Mucosa of stomach (tissue), 1 donor: ENCODE measurements around the gene PPIL6.

Source experiments
- H3K27me3 ChIP-seq: one replicate; pipeline ENCODE4 v1.7.0; 2013; ENCODE audit warnings: mild to moderate bottlenecking, low read length; ENCODE audit not compliant: control insufficient read depth, insufficient read depth
- H3K36me3 ChIP-seq: one replicate; pipeline ENCODE4 v1.7.0; 2013; ENCODE audit warnings: low read length; ENCODE audit not compliant: control insufficient read depth, insufficient read depth
- H3K4me1 ChIP-seq: one replicate; pipeline ENCODE4 v1.7.0; 2013; ENCODE audit warnings: mild to moderate bottlenecking, low read length; ENCODE audit not compliant: control insufficient read depth, insufficient read depth
- H3K4me3 ChIP-seq: one replicate; pipeline ENCODE4 v1.7.0; 2013; ENCODE audit warnings: low read length
- H3K9ac ChIP-seq: one replicate; pipeline ENCODE4 v1.7.0; 2013; ENCODE audit warnings: mild to moderate bottlenecking, low read length, moderate library complexity
- H3K9me3 ChIP-seq: one replicate; pipeline ENCODE4 v1.7.0; 2013; ENCODE audit warnings: mild to moderate bottlenecking, low read length, moderate library complexity; ENCODE audit not compliant: control insufficient read depth
- donor health status: Pancreatic carcinoma.

PPIL6 gene

DNA sequence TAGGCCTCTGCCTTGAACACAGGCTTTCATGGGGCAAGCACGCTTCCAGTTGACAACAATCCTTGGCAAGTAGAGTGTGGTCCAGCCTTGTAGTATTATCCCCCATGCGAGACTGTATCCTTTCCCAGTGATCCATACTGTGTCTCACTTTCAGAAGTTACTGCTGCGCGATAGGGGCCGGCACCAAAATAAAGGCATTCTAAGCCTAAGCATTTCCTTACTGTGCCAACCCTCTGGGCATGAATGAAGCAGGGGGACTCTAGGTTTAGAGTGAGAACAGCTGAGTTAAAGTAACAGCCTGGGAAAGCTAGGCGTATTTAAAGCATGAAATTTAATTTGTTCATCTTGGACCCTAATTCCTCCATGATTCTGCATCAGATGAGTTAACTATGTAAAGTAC is 97.5 kb downstream of the PPIL6 start:
- H3K4me1 ChIP-seq = peaks cover 35% of the 10 kb centered on the region
- H3K4me3 ChIP-seq = no peak overlapping the region
- no peaks in the 10 kb centered on the region for H3K9me3 ChIP-seq
- H3K36me3 ChIP-seq = no peaks in the 10 kb centered on the region
- H3K9ac ChIP-seq = no peak overlapping the region
- no peaks in the 10 kb centered on the region for H3K27me3 ChIP-seq

DNA sequence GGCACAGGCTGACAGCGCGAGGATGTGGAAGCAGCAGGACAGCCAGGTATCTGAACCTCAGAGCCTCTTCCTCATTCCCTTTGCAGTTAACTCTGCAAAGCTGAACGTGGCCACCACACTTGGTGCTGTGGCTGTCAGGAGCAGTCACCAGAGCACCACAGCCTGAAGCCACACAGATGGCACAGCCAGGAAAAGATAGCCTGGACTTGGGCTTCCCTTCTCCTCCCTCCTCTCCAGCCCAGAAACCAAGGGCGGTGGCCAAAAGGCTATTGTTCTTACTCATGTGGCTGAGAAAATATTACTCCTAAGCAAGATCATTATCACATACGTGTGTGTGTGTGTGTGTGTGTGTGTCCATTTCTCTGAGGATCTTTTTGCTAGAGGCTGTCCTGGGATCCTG is 97.9 kb downstream of the PPIL6 start:
- Histone ChIP-seq H3K4me1 (peaks cover 33% of the 10 kb centered on the region), H3K36me3 (no peaks in the 10 kb centered on the region), H3K9ac (no peak overlapping the region), H3K9me3 (no peaks in the 10 kb centered on the region), H3K4me3 (no peak overlapping the region), H3K27me3 (no peaks in the 10 kb centered on the region)

DNA sequence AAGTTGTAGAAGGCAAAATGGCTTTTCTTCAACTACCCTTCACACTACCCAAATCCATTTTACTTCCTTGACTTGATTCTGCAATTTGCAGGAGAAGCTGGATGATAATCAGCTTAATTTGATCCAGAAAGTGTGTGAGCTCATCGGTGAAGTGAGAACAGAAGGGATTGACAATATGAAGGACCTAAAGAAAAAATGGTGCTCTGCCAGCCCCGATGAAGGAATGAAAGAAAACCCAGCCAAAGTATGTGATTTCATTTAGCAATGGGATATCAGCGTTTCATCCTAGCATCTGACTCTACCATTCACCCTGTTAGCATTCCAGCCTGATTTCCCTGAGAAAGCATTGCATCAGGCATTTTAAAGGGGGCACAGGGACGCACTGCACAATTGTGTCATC is 99.6 kb downstream of the PPIL6 start:
- peaks cover 49% of the 10 kb centered on the region for H3K4me1 ChIP-seq
- no peak overlapping the region for H3K4me3 ChIP-seq
- H3K27me3 ChIP-seq = no peaks in the 10 kb centered on the region
- H3K9ac ChIP-seq = no peak overlapping the region
- H3K36me3 ChIP-seq = no peaks in the 10 kb centered on the region
- no peaks in the 10 kb centered on the region for H3K9me3 ChIP-seq
